ENCODE data around the gene HJURP.
"Not testable (repeated sequence)": the region's sequence is repeated elsewhere in the genome, so short reads cannot be mapped to it uniquely, and the experiment has no call there.

HJURP gene

DNA sequence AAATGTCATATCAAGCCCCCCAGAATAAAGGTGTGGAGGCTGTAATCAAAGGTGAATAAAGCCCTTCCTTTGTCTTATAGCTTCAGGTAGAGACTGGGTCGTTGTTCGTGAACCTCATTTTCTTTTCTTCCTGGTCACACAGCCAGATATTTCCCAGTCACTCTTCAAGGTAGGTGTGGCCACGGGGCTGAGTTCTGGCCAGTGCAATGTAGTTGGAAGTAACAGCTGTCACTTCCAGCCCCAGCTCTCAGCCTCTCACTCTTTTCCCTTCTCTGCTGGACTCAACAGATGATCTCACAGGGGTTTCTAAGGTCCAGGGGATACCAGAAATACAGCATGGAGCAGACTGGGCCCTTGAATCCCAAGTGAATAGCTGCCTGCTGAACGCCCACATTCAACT is 47.0 kb upstream of the HJURP start:
- no peak for ATAC-seq
- TF ChIP-seq ZC3H10 (CRISPR knock-in tag; IDR thresholded peaks at IDR 0.05) (no peak), CSDC2 (CRISPR knock-in tag; IDR thresholded peaks at IDR 0.05) (no peak), ESRRG (CRISPR knock-in tag; IDR thresholded peaks at IDR 0.05) (no peak), ISL1 (CRISPR knock-in tag; IDR thresholded peaks at IDR 0.05) (no peak), POU6F1 (CRISPR knock-in tag; IDR thresholded peaks at IDR 0.05; ENCODE audit: borderline replicate concordance, low read depth) (no peak), SNAI2 (CRISPR knock-in tag; IDR thresholded peaks at IDR 0.05) (no peak), ZNF70 (CRISPR knock-in tag; IDR thresholded peaks at IDR 0.05) (no peak)
- TF ChIP-seq, protein P1, sequence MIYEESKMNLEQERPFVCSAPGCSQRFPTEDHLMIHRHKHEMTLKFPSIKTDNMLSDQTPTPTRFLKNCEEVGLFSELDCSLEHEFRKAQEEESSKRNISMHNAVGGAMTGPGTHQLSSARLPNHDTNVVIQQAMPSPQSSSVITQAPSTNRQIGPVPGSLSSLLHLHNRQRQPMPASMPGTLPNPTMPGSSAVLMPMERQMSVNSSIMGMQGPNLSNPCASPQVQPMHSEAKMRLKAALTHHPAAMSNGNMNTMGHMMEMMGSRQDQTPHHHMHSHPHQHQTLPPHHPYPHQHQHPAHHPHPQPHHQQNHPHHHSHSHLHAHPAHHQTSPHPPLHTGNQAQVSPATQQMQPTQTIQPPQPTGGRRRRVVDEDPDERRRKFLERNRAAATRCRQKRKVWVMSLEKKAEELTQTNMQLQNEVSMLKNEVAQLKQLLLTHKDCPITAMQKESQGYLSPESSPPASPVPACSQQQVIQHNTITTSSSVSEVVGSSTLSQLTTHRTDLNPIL (CRISPR knock-in tag; IDR thresholded peaks at IDR 0.05; ENCODE audit: low read depth) = no peak
- TF ChIP-seq, protein P2, sequence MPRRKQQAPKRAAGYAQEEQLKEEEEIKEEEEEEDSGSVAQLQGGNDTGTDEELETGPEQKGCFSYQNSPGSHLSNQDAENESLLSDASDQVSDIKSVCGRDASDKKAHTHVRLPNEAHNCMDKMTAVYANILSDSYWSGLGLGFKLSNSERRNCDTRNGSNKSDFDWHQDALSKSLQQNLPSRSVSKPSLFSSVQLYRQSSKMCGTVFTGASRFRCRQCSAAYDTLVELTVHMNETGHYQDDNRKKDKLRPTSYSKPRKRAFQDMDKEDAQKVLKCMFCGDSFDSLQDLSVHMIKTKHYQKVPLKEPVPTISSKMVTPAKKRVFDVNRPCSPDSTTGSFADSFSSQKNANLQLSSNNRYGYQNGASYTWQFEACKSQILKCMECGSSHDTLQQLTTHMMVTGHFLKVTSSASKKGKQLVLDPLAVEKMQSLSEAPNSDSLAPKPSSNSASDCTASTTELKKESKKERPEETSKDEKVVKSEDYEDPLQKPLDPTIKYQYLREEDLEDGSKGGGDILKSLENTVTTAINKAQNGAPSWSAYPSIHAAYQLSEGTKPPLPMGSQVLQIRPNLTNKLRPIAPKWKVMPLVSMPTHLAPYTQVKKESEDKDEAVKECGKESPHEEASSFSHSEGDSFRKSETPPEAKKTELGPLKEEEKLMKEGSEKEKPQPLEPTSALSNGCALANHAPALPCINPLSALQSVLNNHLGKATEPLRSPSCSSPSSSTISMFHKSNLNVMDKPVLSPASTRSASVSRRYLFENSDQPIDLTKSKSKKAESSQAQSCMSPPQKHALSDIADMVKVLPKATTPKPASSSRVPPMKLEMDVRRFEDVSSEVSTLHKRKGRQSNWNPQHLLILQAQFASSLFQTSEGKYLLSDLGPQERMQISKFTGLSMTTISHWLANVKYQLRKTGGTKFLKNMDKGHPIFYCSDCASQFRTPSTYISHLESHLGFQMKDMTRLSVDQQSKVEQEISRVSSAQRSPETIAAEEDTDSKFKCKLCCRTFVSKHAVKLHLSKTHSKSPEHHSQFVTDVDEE (CRISPR knock-in tag; IDR thresholded peaks at IDR 0.05) = no peak
- TF ChIP-seq, protein P3, sequence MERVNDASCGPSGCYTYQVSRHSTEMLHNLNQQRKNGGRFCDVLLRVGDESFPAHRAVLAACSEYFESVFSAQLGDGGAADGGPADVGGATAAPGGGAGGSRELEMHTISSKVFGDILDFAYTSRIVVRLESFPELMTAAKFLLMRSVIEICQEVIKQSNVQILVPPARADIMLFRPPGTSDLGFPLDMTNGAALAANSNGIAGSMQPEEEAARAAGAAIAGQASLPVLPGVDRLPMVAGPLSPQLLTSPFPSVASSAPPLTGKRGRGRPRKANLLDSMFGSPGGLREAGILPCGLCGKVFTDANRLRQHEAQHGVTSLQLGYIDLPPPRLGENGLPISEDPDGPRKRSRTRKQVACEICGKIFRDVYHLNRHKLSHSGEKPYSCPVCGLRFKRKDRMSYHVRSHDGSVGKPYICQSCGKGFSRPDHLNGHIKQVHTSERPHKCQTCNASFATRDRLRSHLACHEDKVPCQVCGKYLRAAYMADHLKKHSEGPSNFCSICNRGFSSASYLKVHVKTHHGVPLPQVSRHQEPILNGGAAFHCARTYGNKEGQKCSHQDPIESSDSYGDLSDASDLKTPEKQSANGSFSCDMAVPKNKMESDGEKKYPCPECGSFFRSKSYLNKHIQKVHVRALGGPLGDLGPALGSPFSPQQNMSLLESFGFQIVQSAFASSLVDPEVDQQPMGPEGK (CRISPR knock-in tag; IDR thresholded peaks at IDR 0.05; ENCODE audit: borderline replicate concordance) = no peak

- not testable (repeated sequence) for ATAC-seq
These were observed 41.9 kb upstream of the HJURP start for GRCh38 chr2:233896253-233896652.

- ATAC-seq = no peak
These were observed 38.5 kb upstream of the HJURP start for GRCh38 chr2:233892793-233893192.

More at GRCh38 chr2:233892793-233893192, 38.5 kb upstream of the HJURP start:
- TF ChIP-seq ZFP3 (CRISPR knock-in tag; IDR thresholded peaks at IDR 0.05) (no peak), OSR1 (CRISPR knock-in tag; IDR thresholded peaks at IDR 0.05) (no peak), ZNF565 (CRISPR knock-in tag; conservative IDR thresholded peaks at IDR 0.05; ENCODE audit: low read depth) (no peak), CSRNP3 (CRISPR knock-in tag; IDR thresholded peaks at IDR 0.05) (no peak), ZC3H10 (CRISPR knock-in tag; IDR thresholded peaks at IDR 0.05) (no peak), ZFP30 (CRISPR knock-in tag; IDR thresholded peaks at IDR 0.05) (no peak), ZNF8 (CRISPR knock-in tag; IDR thresholded peaks at IDR 0.05) (no peak), BACH2 (CRISPR knock-in tag; IDR thresholded peaks at IDR 0.05; ENCODE audit: borderline replicate concordance) (no peak), TCF4 (CRISPR knock-in tag; IDR thresholded peaks at IDR 0.05; ENCODE audit: borderline replicate concordance) (no peak), SNAI2 (CRISPR knock-in tag; IDR thresholded peaks at IDR 0.05) (no peak), ESRRG (CRISPR knock-in tag; IDR thresholded peaks at IDR 0.05) (no peak), ISL1 (CRISPR knock-in tag; IDR thresholded peaks at IDR 0.05) (no peak), TOX (CRISPR knock-in tag; IDR thresholded peaks at IDR 0.05; ENCODE audit: borderline replicate concordance) (no peak), POU6F1 (CRISPR knock-in tag; IDR thresholded peaks at IDR 0.05; ENCODE audit: borderline replicate concordance, low read depth) (no peak)
- TF ChIP-seq, protein P3 (CRISPR knock-in tag; IDR thresholded peaks at IDR 0.05; ENCODE audit: borderline replicate concordance) = no peak
- TF ChIP-seq, protein P1 (CRISPR knock-in tag; IDR thresholded peaks at IDR 0.05; ENCODE audit: low read depth) = no peak
- TF ChIP-seq, protein P2 (CRISPR knock-in tag; IDR thresholded peaks at IDR 0.05) = no peak

All from SK-N-SH treated with all-trans-retinoic acid at 6 μM for 48 hours (cell line).